ENCODE data around the gene CCDC74B.

DNA sequence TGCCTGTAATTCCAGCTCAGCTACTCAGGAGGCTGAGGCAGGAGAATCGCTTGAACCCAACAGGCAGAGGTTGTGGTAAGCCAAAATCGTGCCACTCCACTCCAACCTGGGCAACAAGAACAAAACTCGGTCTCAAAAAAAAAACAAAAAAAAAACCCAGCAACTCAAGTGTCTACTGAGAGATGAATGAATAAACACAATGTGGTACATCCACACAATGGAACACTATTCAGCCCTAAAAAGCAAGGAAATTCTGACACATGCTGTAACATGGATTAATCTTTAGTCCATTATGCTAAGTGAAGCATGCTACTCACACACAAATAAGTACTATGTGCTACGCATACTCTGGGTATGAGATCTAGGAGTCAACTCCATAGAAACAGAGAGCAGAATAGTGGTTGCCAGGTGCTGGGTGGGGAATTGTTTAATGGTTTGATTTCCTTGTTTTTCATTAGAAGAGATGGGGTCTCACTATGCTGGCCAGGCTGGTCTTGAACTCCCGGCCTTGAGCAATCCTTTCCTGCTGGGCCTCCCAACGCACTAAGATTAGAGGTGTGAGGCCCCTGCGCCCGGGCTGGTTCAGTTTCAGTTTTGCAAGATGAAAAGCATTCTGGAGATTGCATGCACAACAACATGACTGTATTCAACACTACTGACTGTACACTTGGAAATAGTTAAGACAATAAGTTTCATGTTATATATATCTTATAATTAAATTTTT is 20.5 kb upstream of the CCDC74B start:
- TF ChIP-seq ELF4 (IDR thresholded peaks at IDR 0.05) (no peak), SP1 (IDR thresholded peaks at IDR 0.05) (no peak), FOXA1 (IDR thresholded peaks at IDR 0.05) (no peak), PKNOX1 (IDR thresholded peaks at IDR 0.05) (no peak), L3MBTL2 (conservative IDR thresholded peaks at IDR 0.05) (no peak), FOXM1 (IDR thresholded peaks at IDR 0.05; ENCODE audit: borderline replicate concordance) (no peak), ARNT (IDR thresholded peaks at IDR 0.05) (no peak)
